Mucosa of stomach (tissue), 1 donor: ENCODE measurements around the gene NUDT3.
A peak's percentile ranks its signal among the peaks of the same experiment; 100 is the strongest.

ENCODE experiments used
- H3K27me3 ChIP-seq: one replicate; pipeline ENCODE4 v1.7.0; 2013; ENCODE audit warnings: mild to moderate bottlenecking, low read length; ENCODE audit not compliant: control insufficient read depth, insufficient read depth
- H3K36me3 ChIP-seq: one replicate; pipeline ENCODE4 v1.7.0; 2013; ENCODE audit warnings: low read length; ENCODE audit not compliant: control insufficient read depth, insufficient read depth
- H3K4me1 ChIP-seq: one replicate; pipeline ENCODE4 v1.7.0; 2013; ENCODE audit warnings: mild to moderate bottlenecking, low read length; ENCODE audit not compliant: control insufficient read depth, insufficient read depth
- H3K4me3 ChIP-seq: one replicate; pipeline ENCODE4 v1.7.0; 2013; ENCODE audit warnings: low read length
- H3K9ac ChIP-seq: one replicate; pipeline ENCODE4 v1.7.0; 2013; ENCODE audit warnings: mild to moderate bottlenecking, low read length, moderate library complexity
- H3K9me3 ChIP-seq: one replicate; pipeline ENCODE4 v1.7.0; 2013; ENCODE audit warnings: mild to moderate bottlenecking, low read length, moderate library complexity; ENCODE audit not compliant: control insufficient read depth
- donor health status: Pancreatic carcinoma.

The NUDT3 gene

DNA sequence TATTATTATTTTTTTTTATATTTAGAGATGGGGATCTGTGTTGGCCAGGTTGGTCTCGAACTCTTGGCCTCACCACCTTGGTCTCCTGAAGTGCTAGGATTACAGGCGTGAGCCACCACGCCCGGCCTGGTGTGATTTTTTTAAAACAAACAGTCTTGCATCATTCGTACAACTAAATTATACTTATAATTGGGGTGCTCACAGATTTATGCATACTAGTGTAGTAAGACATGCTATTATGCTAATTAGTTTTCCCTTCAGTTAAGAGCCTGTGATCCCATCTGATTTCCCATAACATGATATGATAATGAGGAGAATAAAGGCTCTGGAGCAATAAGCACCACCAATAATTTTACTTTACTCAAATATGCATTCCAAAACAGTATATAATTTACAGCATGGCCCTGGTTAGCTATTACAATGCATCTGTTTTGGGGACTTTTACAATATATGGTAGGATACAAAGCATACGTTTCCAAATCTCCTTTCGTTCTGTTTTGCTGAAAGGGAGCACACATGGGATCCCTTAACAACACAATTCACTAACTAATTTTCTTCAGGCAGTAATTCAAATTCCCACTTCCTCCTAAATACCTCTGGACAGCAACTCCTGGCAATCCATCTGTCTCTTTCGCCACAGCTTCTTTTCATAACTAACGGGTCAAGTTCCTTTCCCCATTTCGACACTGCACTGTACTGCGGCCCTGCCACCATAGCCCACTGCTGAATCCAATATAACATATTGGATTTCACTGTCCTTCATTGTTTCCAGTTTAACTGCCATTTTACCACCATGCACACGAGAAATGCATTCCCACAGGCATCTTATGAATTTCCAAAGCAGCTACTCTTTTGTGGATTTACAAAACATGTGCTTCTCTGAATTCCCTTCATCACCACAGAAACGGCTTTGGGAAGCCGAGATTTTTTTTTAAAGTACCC lies 1.7 kb downstream of the NUDT3 start:
- no peaks in the 10 kb centered on the region for H3K27me3 ChIP-seq
- H3K9ac ChIP-seq = peak overlapping the region; percentile 81
- H3K9me3 ChIP-seq = no peaks in the 10 kb centered on the region
- peak overlapping the region; percentile 38 for H3K4me3 ChIP-seq
- no peaks in the 10 kb centered on the region for H3K36me3 ChIP-seq
- peaks cover 9% of the 10 kb centered on the region for H3K4me1 ChIP-seq

DNA sequence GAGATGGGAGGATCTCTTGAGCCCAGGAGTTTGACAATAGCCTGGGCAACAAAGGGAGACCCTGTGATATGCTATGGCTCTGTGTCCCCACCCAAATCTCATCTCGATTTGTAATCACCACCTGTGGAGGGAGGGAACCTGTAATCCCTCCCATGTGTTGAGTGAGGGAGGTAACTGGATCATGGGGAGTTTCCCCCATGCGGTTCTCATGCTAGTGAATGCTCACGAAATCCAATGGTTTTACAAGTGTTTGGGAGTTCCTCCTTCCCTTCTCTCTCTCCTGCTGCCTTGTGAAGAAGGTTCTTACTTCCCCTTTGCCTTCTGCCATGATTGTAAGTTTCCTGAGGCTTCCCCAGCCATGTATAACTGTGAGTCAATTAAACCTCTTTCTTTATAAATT lies 3.4 kb downstream of the NUDT3 start:
- H3K9ac ChIP-seq = no peak overlapping the region
- H3K36me3 ChIP-seq = no peaks in the 10 kb centered on the region
- no peak overlapping the region for H3K4me3 ChIP-seq
- H3K9me3 ChIP-seq = no peaks in the 10 kb centered on the region
- peaks cover 11% of the 10 kb centered on the region for H3K4me1 ChIP-seq
- H3K27me3 ChIP-seq = no peaks in the 10 kb centered on the region

DNA sequence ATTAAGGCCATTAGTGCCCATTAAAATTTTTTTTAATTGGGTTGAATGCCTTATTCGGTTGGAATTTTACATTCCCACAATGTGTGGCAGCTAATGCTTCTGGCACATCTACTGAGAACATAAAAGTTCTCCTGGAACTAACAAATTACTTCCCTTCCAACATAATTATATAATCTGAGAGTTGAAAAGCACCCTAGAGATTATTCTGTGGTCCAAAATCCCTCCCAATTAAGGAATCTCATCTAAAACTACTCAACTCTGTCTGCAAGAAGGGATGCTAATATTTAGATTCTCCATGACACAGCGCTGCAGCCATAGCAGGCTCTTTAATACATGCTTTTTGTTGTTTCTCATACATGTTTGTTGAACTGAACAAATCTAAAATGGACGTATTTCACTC lies 4.0 kb downstream of the NUDT3 start:
- no peak overlapping the region for H3K9ac ChIP-seq
- H3K4me1 ChIP-seq = peaks cover 11% of the 10 kb centered on the region
- no peak overlapping the region for H3K4me3 ChIP-seq
- no peaks in the 10 kb centered on the region for H3K9me3 ChIP-seq
- no peaks in the 10 kb centered on the region for H3K36me3 ChIP-seq
- H3K27me3 ChIP-seq = no peaks in the 10 kb centered on the region

DNA sequence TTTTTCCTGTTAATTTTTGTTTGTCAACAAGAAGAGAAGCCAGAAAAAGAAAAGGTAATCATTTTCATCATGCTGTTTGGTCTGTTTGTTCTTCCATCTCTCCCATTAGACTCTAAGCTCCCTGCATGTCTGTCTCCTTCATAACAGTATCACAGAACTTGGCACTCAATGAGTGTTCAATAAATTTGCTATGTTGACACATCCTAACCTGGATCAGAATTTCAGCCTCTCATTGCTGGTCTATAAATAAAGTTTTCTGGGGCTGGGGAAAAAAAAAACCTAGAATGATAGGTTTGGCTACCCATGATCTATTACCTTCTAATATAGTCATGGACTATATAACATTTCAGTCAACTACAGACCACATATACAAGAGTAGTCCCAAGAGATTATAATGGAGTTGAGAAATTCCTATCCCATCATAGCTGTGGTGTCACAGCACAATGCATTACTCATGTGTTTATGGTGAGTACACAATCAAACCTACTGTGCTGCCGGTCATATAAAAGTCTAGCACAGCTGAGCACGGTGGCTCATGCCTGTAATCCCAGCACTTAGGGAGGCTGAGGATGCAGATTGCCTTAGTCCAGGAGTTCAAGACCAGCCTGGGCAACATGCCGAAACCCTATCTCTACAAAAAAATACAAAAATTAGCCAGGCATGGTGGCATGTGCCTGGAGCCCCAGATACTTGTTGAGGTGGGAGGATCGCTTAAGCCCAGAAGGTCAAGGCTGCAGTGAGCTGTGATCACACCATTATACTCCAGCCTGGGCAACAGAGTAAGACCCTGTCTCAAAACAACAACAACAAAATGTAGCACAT lies 5.9 kb downstream of the NUDT3 start:
- Histone ChIP-seq H3K4me3 (no peak overlapping the region), H3K4me1 (peaks cover 11% of the 10 kb centered on the region)

DNA sequence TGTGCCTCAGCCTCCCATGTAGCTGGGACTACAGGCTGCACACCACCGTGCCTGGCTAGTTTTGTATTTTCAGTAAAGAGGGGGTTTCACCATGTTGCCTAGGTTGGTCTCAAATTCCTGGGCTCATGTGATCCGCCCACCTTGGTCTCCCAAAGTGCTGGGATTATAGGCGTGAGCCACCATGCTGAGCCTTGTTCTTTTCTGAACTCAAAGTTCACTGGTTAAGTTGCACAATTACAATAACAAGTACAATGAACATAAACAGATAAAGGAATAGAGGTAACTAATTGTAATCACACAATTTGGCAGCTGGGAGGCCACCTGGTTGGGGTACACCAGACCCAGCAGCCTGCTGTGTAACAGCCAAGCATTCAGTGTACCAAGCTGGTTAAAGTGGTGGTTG lies 6.7 kb downstream of the NUDT3 start:
- H3K4me3 ChIP-seq = no peak overlapping the region
- H3K27me3 ChIP-seq = no peaks in the 10 kb centered on the region
- no peaks in the 10 kb centered on the region for H3K9me3 ChIP-seq
- H3K36me3 ChIP-seq = no peaks in the 10 kb centered on the region
- H3K4me1 ChIP-seq = peaks cover 11% of the 10 kb centered on the region
- H3K9ac ChIP-seq = no peak overlapping the region

More for the DNA sequence above, 5.9 kb downstream of the NUDT3 start:
- H3K27me3 ChIP-seq = no peaks in the 10 kb centered on the region
- no peaks in the 10 kb centered on the region for H3K9me3 ChIP-seq
- H3K9ac ChIP-seq = no peak overlapping the region
- H3K36me3 ChIP-seq = no peaks in the 10 kb centered on the region

DNA sequence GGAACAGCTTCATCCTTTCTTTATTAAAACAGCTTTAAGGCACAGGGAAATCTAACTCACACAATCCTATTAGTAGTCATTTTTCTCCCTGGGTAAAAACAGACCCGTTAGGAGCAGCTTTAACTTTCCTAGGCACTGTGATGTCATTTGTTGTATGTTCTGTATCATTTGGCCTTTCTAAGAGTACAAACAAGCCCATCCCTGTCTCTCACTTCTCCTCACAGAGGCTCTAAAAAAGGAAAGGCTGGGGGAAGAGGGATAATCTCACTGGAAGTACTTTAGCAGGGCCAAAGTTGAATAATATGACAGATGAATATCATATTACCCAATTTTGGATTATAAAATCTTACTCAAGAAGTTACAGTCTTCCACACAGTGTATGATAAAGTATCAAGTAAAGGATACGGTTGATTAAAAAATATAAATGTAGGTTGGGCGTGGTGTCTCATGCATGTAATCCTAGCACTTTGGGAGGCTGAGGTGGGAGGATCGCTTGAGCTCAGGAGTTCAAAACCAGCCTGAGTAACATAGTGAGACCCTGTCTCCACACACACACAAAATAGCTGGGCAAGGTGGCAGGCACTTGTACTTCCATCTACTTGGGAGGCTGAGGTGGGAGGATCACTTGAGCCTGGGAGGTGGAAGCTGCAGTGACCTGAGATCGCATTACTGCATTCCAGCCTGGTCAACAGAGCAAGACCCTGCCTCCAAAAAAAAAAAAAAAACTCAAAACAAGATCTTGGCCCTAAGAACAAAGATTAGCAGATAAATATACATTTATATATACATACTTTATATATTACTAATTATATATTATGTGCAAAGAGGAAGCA lies 7.9 kb downstream of the NUDT3 start:
- Histone ChIP-seq H3K4me1 (peaks cover 11% of the 10 kb centered on the region), H3K36me3 (no peaks in the 10 kb centered on the region), H3K9me3 (no peaks in the 10 kb centered on the region), H3K4me3 (no peak overlapping the region), H3K27me3 (no peaks in the 10 kb centered on the region), H3K9ac (no peak overlapping the region)

DNA sequence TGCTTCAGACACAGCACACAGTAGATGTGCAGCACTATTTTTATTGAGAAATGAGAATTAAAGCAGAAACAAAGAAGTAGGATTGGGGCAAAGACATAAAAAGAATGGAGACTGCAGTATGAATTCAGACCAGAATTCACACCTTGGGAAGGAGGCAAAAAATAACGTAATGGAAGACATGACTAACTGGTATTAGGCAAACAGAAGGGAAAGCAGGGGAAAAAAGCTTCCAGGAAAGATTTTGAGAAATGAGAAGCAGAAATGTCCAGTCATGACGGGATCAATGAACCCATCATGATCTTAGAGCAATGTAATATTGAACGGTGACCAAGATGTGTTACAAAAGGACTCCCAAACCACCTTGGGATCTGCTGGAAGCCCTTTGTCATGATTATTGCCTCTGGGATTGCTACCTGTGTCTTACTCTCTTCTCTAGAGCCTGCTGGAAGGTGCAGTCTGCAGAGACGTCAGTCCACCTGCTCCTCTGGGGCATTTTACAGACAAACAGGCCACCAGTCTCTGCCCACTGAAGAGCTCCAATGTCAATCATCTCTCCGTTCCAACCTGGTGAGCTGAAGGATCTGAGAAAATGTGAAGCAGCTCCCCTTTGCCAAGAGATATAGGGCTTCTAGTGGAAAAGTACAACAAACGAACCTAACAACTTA lies 8.7 kb downstream of the NUDT3 start:
- Histone ChIP-seq H3K9ac (no peak overlapping the region), H3K9me3 (no peaks in the 10 kb centered on the region), H3K27me3 (no peaks in the 10 kb centered on the region), H3K4me1 (peaks cover 11% of the 10 kb centered on the region), H3K36me3 (no peaks in the 10 kb centered on the region), H3K4me3 (no peak overlapping the region)

DNA sequence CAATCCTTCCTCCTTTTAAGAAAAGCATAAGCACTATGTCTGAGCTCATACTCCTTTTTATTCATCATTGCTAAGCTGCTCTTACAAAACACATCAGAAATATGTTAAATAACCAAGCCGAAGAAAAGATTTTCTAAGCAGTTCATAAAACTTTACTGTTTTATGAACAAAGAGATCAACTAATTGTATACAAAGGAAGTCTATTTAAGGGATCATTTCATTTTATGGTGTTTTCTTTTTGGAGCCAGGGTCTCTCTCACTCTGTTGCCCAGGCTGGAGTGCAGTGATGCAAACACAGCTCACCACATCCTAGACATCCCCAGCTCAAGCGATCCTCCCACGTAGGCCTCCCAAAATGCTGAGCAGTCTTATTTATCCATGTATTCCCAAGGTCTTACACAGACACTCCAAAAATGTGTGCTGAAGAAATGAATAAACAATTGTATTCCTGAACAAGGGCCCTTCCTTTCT lies 9.3 kb downstream of the NUDT3 start:
- Histone ChIP-seq H3K9me3 (no peaks in the 10 kb centered on the region), H3K36me3 (no peaks in the 10 kb centered on the region), H3K4me1 (peaks cover 11% of the 10 kb centered on the region), H3K9ac (no peak overlapping the region), H3K4me3 (no peak overlapping the region), H3K27me3 (no peaks in the 10 kb centered on the region)

DNA sequence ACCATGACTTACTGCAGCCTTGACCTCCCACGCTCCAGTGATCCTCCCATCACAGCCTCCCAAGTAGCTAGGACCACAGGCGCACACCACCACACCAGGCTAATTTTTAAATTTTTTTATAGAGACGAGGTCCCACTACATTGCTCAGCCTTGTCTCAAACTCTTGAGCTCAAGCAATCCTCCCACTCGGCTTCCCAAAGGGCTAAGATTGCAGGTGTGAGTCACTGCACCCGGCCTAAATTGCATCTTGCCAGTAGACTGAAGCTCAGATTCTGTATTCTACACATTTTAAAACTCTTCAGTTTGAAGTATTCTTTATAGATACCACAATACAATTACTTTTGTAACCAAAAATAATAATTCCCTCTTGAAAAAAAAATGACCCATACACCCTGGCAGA lies 11.4 kb downstream of the NUDT3 start:
- no peak overlapping the region for H3K9ac ChIP-seq
- no peak overlapping the region for H3K4me3 ChIP-seq
- no peaks in the 10 kb centered on the region for H3K36me3 ChIP-seq
- H3K4me1 ChIP-seq = peaks cover 5% of the 10 kb centered on the region
- H3K27me3 ChIP-seq = no peaks in the 10 kb centered on the region
- H3K9me3 ChIP-seq = no peaks in the 10 kb centered on the region

DNA sequence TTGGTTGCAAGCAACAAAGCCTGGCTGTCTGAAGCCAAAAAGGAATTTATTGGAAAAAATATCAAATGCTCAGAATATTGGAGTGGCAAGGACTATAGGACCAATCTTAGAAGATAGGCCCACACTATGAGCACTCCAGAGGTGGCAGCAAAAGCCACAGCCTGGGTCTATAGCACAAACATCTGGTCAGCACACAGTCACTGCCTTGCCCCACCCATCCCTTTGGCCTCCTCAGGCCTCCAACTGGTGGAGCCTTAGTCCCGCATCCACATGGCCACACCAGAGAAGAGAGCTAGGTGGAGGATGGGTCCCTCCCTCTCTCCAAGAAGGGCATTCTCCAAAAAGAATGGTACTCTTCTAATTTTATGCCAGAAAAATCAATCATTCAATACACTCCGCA lies 14.0 kb downstream of the NUDT3 start:
- Histone ChIP-seq H3K4me3 (no peak overlapping the region), H3K9ac (no peak overlapping the region), H3K9me3 (no peaks in the 10 kb centered on the region), H3K27me3 (no peaks in the 10 kb centered on the region), H3K4me1 (no peaks in the 10 kb centered on the region), H3K36me3 (no peaks in the 10 kb centered on the region)

DNA sequence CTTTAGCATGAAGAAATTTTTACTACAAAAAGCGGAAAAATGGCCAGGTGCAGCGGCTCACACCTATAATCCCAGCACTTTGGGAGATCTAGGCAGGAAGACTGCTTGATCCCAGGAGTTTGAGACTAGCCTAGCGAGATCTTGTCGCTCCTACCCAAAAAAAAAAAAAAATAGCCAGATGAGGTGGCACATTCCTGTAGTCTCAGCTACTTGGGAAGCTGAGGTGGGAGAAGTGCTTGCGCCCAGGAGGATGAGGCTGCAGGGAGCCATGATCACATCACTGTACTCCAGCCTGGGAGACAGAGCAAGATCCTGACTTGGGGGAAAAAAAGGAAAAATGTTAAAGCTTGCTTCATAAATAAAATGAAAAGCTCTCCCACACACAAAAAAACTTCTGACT lies 14.5 kb downstream of the NUDT3 start:
- no peaks in the 10 kb centered on the region for H3K9me3 ChIP-seq
- no peaks in the 10 kb centered on the region for H3K27me3 ChIP-seq
- H3K4me3 ChIP-seq = no peak overlapping the region
- no peaks in the 10 kb centered on the region for H3K4me1 ChIP-seq
- no peaks in the 10 kb centered on the region for H3K36me3 ChIP-seq
- H3K9ac ChIP-seq = no peak overlapping the region
